ENCODE results near the gene PODNL1.

Gene PODNL1

DNA sequence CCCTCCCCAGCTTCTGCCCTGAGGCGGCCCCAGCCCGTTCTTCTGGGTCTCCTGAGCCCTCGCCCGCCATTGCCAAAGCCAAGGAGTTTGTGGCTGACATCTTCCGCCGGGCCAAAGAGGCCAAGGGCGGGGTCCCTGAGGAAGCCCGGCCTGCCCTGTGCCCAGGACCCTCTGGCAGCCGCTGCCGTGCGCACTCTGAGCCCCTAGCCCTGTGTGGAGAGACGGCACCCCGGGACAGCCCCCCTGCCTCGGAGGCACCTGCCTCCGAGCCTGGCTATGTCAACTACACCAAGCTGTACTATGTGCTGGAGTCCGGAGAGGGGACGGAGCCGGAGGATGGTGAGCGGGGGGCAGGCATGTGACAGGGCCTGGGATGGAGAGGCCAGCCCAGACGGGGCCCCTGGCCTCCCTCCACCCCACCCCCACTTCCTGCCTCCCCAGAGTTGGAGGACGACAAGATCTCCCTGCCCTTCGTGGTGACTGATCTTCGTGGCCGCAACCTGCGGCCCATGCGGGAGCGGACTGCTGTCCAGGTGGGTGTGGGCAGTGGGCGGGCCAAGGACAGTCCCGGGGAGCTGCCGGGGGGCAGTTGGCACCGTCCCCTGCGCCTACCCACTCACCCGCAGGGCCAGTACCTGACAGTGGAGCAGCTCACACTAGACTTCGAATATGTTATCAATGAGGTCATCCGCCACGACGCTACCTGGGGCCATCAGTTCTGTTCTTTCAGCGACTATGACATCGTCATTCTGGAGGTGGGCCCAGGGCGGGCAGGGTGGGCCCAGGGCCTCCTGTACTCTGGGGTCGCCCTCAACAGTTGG is 21.1 kb upstream of the PODNL1 start:
- no peak for DNase-seq

GRCh38 chr19:13958043-13958442 is 19.8 kb upstream of the PODNL1 start:
- no peak for DNase-seq

DNA sequence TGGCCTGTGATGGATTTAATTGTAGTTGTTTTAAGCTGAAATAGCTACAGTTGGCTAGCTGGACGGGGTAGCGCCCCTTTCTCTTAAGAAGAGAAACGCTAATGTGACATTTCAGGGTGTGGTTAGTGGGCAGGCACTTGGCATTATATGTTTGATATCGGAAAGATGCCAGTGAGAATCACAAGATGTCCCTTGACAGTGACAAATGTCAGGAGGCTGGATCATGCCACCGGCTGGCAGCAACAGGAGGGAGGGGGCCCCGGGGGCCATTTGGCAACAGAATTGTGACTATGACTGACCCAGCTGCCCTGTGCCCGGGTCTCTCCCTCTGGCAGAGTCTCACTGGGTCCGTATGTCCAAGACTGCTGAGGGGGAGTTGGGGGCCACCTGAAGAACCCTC is 18.8 kb upstream of the PODNL1 start:
- no peak for DNase-seq

- DNase-seq, result no peak
Measured at GRCh38 chr19:13956365-13956744, 18.1 kb upstream of the PODNL1 start.

GRCh38 chr19:13955662-13956364 is 17.6 kb upstream of the PODNL1 start:
- no peak for DNase-seq

GRCh38 chr19:13954185-13954584 is 16.0 kb upstream of the PODNL1 start:
- no peak for DNase-seq

GRCh38 chr19:13952931-13953531 is 14.8 kb upstream of the PODNL1 start:
- DNase-seq, result peak in 12 of 56 donors; percentile 7 to 42 (median 28)

- DNase-seq, result peak; percentile 92 to 100 (median 99)
Measured at GRCh38 chr19:13952154-13952930, 14.1 kb upstream of the PODNL1 start, which contains the start of gene DCAF15. TSS of gene DCAF15 (plus strand) at chr19:13952509. CDS start at chr19:13952513, 4 bp downstream.

- no peak for DNase-seq
Measured at GRCh38 chr19:13951799-13952153, 13.6 kb upstream of the PODNL1 start.

- DNase-seq, result no peak
Measured at GRCh38 chr19:13951043-13951442, 12.8 kb upstream of the PODNL1 start.

- DNase-seq, result no peak
Measured at GRCh38 chr19:13946414-13946813, 8.2 kb upstream of the PODNL1 start.

DNA sequence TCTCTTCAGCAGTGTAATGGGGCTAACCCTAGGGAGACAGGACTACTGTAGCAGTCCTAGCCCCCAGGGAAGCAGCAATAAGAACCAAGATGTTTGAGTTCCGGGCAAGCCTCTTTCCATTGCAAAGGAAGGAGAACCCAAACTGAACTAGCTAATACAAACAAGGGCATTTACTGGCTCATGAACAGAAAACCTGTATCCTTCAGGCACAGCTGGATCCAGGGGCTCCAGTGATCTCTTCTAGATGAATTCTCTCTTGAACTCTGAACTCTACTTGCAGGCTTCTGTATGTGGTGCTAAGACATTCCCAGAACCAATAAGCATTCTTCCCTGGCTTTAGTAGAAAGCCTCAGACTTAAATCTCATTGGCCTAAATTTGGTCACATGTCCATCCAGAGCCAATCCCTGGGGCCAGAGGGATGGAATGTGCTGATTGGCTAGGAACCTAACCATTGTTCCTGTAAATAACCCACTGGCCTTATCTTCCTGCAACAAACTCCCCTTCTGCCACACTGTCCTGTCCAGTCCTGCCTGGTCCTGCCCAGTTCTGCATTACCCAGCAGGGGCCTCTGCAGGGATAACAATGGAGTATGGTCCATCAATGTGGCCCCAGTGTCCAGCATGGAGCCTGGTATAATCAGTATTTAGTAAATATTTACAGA is 3.9 kb upstream of the PODNL1 start:
- DNase-seq, result no peak

GRCh38 chr19:13937479-13938300 is 527 bp downstream of the PODNL1 start:
- peak in 1 of 56 donors; percentile 24 for DNase-seq

DNA sequence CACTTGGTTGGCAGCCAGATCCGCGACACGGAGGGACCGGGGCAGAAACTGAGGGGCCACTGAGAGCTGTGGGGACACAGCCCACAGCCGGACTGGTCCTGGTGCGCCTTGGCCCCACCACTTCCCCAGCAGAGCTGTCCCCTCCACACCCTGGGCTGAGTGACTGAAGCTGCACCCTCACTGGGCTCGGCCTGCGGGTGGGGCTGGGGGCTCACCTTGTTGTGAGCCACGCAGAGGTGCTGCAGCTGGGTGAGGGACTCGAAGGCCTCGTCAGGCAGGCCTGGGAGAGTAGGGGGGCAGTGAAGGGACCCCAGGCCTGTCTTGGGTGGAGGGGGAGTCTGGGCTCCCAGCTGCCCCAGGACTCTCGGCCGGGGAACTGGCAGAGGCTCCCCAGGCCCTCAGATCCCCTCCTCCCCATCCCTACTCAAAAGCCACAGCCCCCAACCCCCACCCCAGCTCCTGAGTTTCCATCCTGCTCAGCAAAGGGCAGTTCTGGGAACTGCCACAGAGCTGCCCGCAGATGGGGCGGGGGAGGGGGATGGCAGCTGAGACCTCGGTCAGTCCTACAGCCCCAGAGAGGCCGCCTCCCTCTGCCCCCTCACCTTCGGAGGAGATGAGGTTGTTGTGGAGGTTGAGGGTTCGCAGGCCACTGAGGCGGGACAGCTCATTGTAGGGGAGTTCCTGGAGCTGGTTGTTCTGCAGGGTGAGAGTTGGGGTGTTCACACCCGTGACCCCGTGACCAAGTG is 2.3 kb downstream of the PODNL1 start:
- no peak for DNase-seq

- no peak for DNase-seq
Measured at GRCh38 chr19:13934785-13935109, 3.5 kb downstream of the PODNL1 start.

DNA sequence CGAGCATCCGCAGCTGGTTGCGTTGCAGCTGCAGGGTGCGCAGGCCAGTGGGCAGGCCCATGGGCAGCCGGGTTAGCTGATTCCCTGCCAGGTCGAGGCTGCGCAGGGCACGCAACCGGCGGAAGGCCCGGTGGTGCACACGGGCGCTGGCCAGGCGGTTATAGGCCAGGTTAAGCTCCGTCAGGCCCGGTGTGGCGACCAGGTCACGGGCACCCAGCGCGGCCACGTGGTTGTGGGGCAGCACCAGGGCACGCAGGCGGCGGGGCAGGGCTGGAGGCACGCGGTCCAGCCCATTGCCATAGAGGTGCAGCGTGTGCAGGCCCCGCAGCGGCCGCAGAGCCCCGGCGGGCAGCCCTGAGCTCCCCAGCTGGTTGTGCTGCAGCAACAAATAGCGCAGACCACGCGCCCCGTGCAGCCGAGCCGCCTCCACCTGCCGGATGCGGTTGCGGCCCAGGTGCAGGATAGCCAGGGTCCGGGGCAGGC is 5.3 kb downstream of the PODNL1 start:
- no peak for DNase-seq

- no peak for DNase-seq
Measured at GRCh38 chr19:13932149-13932637, 6.0 kb downstream of the PODNL1 start.

GRCh38 chr19:13931391-13932148 is 6.6 kb downstream of the PODNL1 start:
- DNase-seq, result no peak

All from nucleus accumbens (tissue), 56 donors.